NCI-H1417 treated with DMSO at 0.1 percent for 48 hours (cell line): ENCODE results near the gene NT5C.

Experiments
- DNase-seq: peaks from one replicate; lab custom pipeline; 2025; lab: John Stamatoyannopoulos, UW

Gene NT5C

GRCh38 chr17:75116737-75117136 is 14.8 kb downstream of the NT5C start:
- DNase-seq: no peak

GRCh38 chr17:75115555-75115954 is 16.0 kb downstream of the NT5C start:
- DNase-seq: no peak

GRCh38 chr17:75114552-75115314 is 16.8 kb downstream of the NT5C start:
- DNase-seq: no peak

GRCh38 chr17:75113798-75114551 is 17.6 kb downstream of the NT5C start:
- peak; percentile 25 for DNase-seq

GRCh38 chr17:75111777-75112335 is 19.7 kb downstream of the NT5C start:
- no peak for DNase-seq

- no peak for DNase-seq
Measured at GRCh38 chr17:75110234-75110937, 21.2 kb downstream of the NT5C start.

GRCh38 chr17:75109407-75110233 is 21.9 kb downstream of the NT5C start, which contains the start of gene ARMC7:
Gene ARMC7 (plus strand): TSS chr17:75109969. CDS start chr17:75110289, 320 bp downstream.
- peak; percentile 59 for DNase-seq

GRCh38 chr17:75109046-75109406 is 22.5 kb downstream of the NT5C start:
- DNase-seq: no peak

- DNase-seq: no peak
Measured at GRCh38 chr17:75108193-75108592, 23.3 kb downstream of the NT5C start.

- peak; percentile 88 for DNase-seq
Measured at GRCh38 chr17:75105126-75106080, 26.1 kb downstream of the NT5C start.

- DNase-seq: no peak
Measured at GRCh38 chr17:75103601-75104554, 27.7 kb downstream of the NT5C start.

GRCh38 chr17:75102385-75102821 is 29.1 kb downstream of the NT5C start:
- DNase-seq: peak; percentile 34

GRCh38 chr17:75099881-75100595 is 31.5 kb downstream of the NT5C start:
- no peak for DNase-seq

GRCh38 chr17:75098861-75099260 is 32.7 kb downstream of the NT5C start:
- DNase-seq: no peak

- no peak for DNase-seq
Measured at GRCh38 chr17:75097865-75098264, 33.7 kb downstream of the NT5C start.

- DNase-seq: no peak
Measured at GRCh38 chr17:75096082-75096625, 35.4 kb downstream of the NT5C start.

- DNase-seq: no peak
Measured at GRCh38 chr17:75094871-75095399, 36.6 kb downstream of the NT5C start.
